CD4-positive, alpha-beta T cell (primary cell): ENCODE data around the gene NUBP2. TPM values are rescaled to one million over a fixed set of nuclear protein-coding genes. Genes with fewer than 3 reads are reported as not detected.

Experiments used
- ATAC-seq: fragments of 200-7000 bp; cut with Tn5 transposase; one replicate; pipeline ENCODE4 v1.10.0; 2022; ENCODE audit warnings: mild to moderate bottlenecking; ENCODE audit not compliant: poor library complexity
- CTCF ChIA-PET: fragments of 350-600 bp; sonication (Branson Sonifier 250); formaldehyde crosslinking; loops from one replicate; lab custom pipeline; 2021; ENCODE audit warnings: antibody characterized with exemption, inconsistent platforms; lab: Charles Lee
- POLR2A ChIA-PET: fragments of 350-600 bp; sonication (Branson Sonifier 250); formaldehyde crosslinking; loops from one replicate; lab custom pipeline; 2021; ENCODE audit warnings: antibody characterized with exemption, inconsistent platforms; lab: Charles Lee
- DNase-seq, 14 experiments: peaks; one replicate each; pipeline ENCODE4 v3.0.0-alpha.2; 2013 to 2020; ENCODE audit warnings: mixed read lengths in 2 of 14
- H3K27ac ChIP-seq, 2 donors: one replicate each; pipeline versions ENCODE4 v1.5.1 to v1.7.0; 2013; ENCODE audit warnings: low read length in 2 of 2, low read depth in 1 of 2, mild to moderate bottlenecking in 1 of 2
- H3K27me3 ChIP-seq, 2 experiments: 1 replicate in 1 of 2; 2 replicates in 1 of 2; pipeline versions ENCODE4 v1.6.1 to v1.7.0; 2013; ENCODE audit warnings: low read length in 2 of 2, control low read depth in 1 of 2, mild to moderate bottlenecking in 1 of 2, moderate library complexity in 1 of 2; ENCODE audit not compliant: insufficient read depth in 2 of 2, control insufficient read depth in 1 of 2
- H3K36me3 ChIP-seq: one replicate; pipeline ENCODE4 v1.6.1; 2013; ENCODE audit warnings: low read length, control low read depth; ENCODE audit not compliant: insufficient read depth
- H3K4me1 ChIP-seq: one replicate; pipeline ENCODE4 v1.6.1; 2013; ENCODE audit warnings: low read length, control low read depth; ENCODE audit not compliant: insufficient read depth
- H3K4me3 ChIP-seq: one replicate; pipeline ENCODE4 v1.5.1; 2013; ENCODE audit warnings: mild to moderate bottlenecking, low read length, moderate library complexity
- H3K9me3 ChIP-seq, 2 experiments: 1 replicate in 1 of 2; 2 replicates in 1 of 2; pipeline versions ENCODE4 v1.6.1 to v1.7.0; 2013; ENCODE audit warnings: low read length in 2 of 2, mild to moderate bottlenecking in 2 of 2, control low read depth in 1 of 2, moderate library complexity in 1 of 2; ENCODE audit not compliant: control insufficient read depth in 1 of 2, insufficient read depth in 1 of 2
- H3K27ac Mint-ChIP-seq: one replicate; pipeline ENCODE4 v1.8.0; 2020; ENCODE audit warnings: mixed read lengths
- H3K27me3 Mint-ChIP-seq: one replicate; pipeline ENCODE4 v1.8.0; 2021; ENCODE audit warnings: mixed read lengths
- H3K36me3 Mint-ChIP-seq: one replicate; pipeline ENCODE4 v1.8.0; 2021; ENCODE audit warnings: low read depth, mixed read lengths
- H3K4me1 Mint-ChIP-seq: one replicate; pipeline ENCODE4 v1.8.0; 2021; ENCODE audit warnings: low read depth, mixed read lengths
- H3K4me3 Mint-ChIP-seq: one replicate; pipeline ENCODE4 v1.8.0; 2020; ENCODE audit warnings: mild to moderate bottlenecking, mixed read lengths
- H3K9me3 Mint-ChIP-seq: one replicate; pipeline ENCODE4 v1.8.0; 2020; ENCODE audit warnings: mixed read lengths
- intact Hi-C, 2 experiments: fragments of 100-400 bp; cut with DNase I in 1 of 2; cut with micrococcal nuclease in 1 of 2; formaldehyde crosslinking; loops; one replicate each; pipeline versions ENCODE4 v1.15.1 to v1.9.0; 2023 to 2025; cut with DNase I, micrococcal nuclease
- total RNA-seq, 174 experiments: library from RNA in 2 of 174; stranded (reverse) in 2 of 174; gene quantifications; one replicate each; pipeline ENCODE4 v1.2.3 and lab custom pipeline; 2021 to 2026
- TF ChIP-seq, protein P1 (sequence below): fragments of 200-600 bp; IDR thresholded peaks from one replicate; pipeline ENCODE4 v1.8.0; 2022; ENCODE audit warnings: antibody characterized with exemption, mild to moderate bottlenecking

The NUBP2 gene
- total RNA-seq, 2 experiments from 2014 or later: 36.4 to 38.1 TPM

DNA sequence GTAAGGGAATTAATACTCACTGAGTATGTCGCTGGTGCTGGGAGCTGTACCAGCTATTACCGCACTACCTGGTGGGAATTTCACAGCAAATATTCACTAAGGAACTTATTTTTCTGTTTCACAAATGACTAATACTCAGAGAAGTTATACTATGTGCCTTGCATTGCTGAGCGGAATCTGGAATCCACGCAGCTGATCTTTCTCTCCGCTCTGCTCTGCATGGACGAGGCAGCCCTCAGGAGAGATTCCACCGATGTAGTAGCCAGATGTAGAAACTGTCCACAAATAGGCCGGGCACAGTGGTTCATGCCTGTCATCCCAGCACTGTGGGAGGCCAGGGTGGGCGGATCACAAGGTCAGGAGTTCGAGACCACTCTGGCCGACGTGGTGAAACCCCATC is 28.6 kb upstream of the NUBP2 start:
- H3K4me3 Mint-ChIP-seq: no peak overlapping the region
- no peaks in the 10 kb centered on the region for H3K9me3 Mint-ChIP-seq
- peaks cover 38% of the 10 kb centered on the region for H3K36me3 Mint-ChIP-seq
- H3K4me1 Mint-ChIP-seq: peaks cover 10% of the 10 kb centered on the region
- Histone ChIP-seq H3K27ac (no peak overlapping the region), H3K9me3 (no peaks in the 10 kb centered on the region), H3K36me3 (peaks cover 35% of the 10 kb centered on the region), H3K4me1 (peaks cover 17% of the 10 kb centered on the region), H3K27me3 (no peaks in the 10 kb centered on the region), H3K4me3 (no peak overlapping the region)
- POLR2A ChIA-PET: no interaction called here
- intact Hi-C loops: no loop called here
- H3K27ac Mint-ChIP-seq: no peak overlapping the region
- DNase-seq: no peak
- CTCF ChIA-PET: interaction anchor here (1.4 kb wide), 1 partner anchor 31 kb away, joined by 3 read pairs; no protein-coding TSS in a partner anchor
- TF ChIP-seq, protein P1, sequence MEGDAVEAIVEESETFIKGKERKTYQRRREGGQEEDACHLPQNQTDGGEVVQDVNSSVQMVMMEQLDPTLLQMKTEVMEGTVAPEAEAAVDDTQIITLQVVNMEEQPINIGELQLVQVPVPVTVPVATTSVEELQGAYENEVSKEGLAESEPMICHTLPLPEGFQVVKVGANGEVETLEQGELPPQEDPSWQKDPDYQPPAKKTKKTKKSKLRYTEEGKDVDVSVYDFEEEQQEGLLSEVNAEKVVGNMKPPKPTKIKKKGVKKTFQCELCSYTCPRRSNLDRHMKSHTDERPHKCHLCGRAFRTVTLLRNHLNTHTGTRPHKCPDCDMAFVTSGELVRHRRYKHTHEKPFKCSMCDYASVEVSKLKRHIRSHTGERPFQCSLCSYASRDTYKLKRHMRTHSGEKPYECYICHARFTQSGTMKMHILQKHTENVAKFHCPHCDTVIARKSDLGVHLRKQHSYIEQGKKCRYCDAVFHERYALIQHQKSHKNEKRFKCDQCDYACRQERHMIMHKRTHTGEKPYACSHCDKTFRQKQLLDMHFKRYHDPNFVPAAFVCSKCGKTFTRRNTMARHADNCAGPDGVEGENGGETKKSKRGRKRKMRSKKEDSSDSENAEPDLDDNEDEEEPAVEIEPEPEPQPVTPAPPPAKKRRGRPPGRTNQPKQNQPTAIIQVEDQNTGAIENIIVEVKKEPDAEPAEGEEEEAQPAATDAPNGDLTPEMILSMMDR: no peak
- H3K27me3 Mint-ChIP-seq: no peaks in the 10 kb centered on the region
- ATAC-seq: no peak

DNA sequence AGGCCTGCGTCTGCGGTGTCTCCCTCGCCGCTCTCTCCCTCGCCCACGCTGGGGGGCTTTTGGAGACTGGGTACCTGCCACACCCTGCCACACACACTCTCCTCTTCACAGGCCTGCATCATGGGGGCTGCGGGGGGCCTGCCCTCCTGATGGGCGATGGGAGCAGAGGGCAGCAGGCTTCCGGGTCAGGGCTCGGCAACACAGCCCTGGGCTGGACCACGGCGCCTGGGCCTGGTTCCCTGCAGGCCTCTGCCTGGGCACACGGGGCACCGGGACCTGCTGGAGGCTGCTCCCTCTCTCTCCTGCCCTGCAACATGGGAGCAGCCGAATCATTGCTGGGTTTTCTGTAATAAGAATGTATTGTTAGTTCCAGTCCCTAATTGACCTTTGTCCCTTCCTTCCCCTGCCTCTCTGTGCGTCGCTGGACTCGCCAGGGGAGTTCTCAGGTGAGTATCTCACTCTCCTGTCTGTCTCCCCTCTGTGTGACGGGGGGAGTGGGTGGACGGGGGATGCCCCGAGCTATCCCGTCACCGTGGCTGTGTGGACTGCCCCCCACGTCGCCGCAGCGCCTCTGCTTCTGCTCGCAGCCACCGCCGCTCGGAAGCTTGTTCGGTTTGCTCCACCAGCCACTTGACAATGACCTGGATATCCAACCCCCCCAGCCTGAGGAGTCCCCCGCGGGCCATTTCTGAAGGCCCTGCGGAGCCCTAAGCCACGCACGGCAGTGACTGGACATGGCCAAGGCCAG is 24.9 kb upstream of the NUBP2 start:
- H3K36me3 ChIP-seq: peaks cover 39% of the 10 kb centered on the region
- no peak overlapping the region for H3K4me3 Mint-ChIP-seq
- TF ChIP-seq, protein P1: no peak
- H3K27me3 Mint-ChIP-seq: no peaks in the 10 kb centered on the region
- ChIA-PET POLR2A (no interaction called here), CTCF (no interaction called here)
- peaks cover 10% of the 10 kb centered on the region for H3K4me1 Mint-ChIP-seq
- H3K4me1 ChIP-seq: peaks cover 17% of the 10 kb centered on the region
- H3K4me3 ChIP-seq: no peak overlapping the region
- H3K36me3 Mint-ChIP-seq: peaks cover 31% of the 10 kb centered on the region
- no peak for ATAC-seq
- no peak overlapping the region for H3K27ac ChIP-seq
- no peaks in the 10 kb centered on the region for H3K9me3 ChIP-seq
- H3K9me3 Mint-ChIP-seq: no peaks in the 10 kb centered on the region
- H3K27me3 ChIP-seq: no peaks in the 10 kb centered on the region
- intact Hi-C loops: no loop called here
- H3K27ac Mint-ChIP-seq: no peak overlapping the region
- no peak for DNase-seq

DNA sequence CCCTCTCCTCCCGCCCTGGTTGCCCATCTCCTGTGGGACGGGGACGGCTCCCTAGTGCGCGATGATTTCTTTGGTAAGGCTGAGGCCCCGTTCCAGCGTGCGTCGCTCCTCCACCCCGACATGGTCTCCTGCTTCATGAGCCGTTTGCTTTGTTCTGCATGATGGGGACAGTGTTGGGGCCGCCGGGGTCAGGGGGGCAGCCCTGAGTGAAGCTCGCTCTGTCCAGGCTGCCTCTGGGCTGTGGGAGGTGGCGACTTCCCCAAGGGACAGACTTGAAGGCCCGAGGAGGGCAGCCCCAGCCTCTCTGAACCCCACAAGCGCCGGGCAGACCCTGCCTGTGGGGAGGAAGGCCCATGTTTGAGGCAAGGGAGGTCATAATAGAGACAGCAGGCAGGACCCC is 23.8 kb upstream of the NUBP2 start:
- Mint-ChIP-seq H3K36me3 (peaks cover 27% of the 10 kb centered on the region), H3K4me1 (peaks cover 10% of the 10 kb centered on the region), H3K9me3 (no peaks in the 10 kb centered on the region), H3K4me3 (no peak overlapping the region), H3K27ac (no peak overlapping the region), H3K27me3 (no peaks in the 10 kb centered on the region)
- POLR2A ChIA-PET: no interaction called here
- Histone ChIP-seq H3K4me3 (no peak overlapping the region), H3K36me3 (peaks cover 42% of the 10 kb centered on the region), H3K27ac (no peak overlapping the region), H3K27me3 (no peaks in the 10 kb centered on the region), H3K4me1 (peaks cover 17% of the 10 kb centered on the region), H3K9me3 (no peaks in the 10 kb centered on the region)
- CTCF ChIA-PET: no interaction called here
- intact Hi-C loops: no loop called here
- DNase-seq (no peak), ATAC-seq (no peak)
- TF ChIP-seq, protein P1: no peak
